Epidermal melanocyte (primary cell): ENCODE data around the gene SIRPD.
"Not testable (repeated sequence)": the region's sequence is repeated elsewhere in the genome, so short reads cannot be mapped to it uniquely, and the experiment has no call there.

Experiments used
- DNase-seq: peaks from one replicate; pipeline ENCODE4 v3.0.0; 2011; ENCODE audit warnings: low spot score; ENCODE audit not compliant: insufficient read length

The SIRPD gene

GRCh38 chr20:1537731-1538058 lies 19.8 kb downstream of the SIRPD start:
- no peak for DNase-seq

GRCh38 chr20:1536893-1537730 lies 20.4 kb downstream of the SIRPD start:
- DNase-seq = no peak

- DNase-seq = no peak
These were observed 21.9 kb downstream of the SIRPD start for GRCh38 chr20:1535420-1536175.

GRCh38 chr20:1534526-1534925 lies 23.0 kb downstream of the SIRPD start:
- DNase-seq = no peak

GRCh38 chr20:1533059-1533458 lies 24.4 kb downstream of the SIRPD start:
- no peak for DNase-seq

- no peak for DNase-seq
These were observed 28.7 kb downstream of the SIRPD start for GRCh38 chr20:1528811-1529210.

- no peak for DNase-seq
These were observed 29.6 kb downstream of the SIRPD start for GRCh38 chr20:1527923-1528322.

GRCh38 chr20:1526896-1527295 lies 30.6 kb downstream of the SIRPD start:
- no peak for DNase-seq

- no peak for DNase-seq
These were observed 31.2 kb downstream of the SIRPD start for GRCh38 chr20:1526310-1526709.

GRCh38 chr20:1524004-1524403 lies 33.5 kb downstream of the SIRPD start:
- no peak for DNase-seq

- DNase-seq = no peak
These were observed 40.5 kb downstream of the SIRPD start for GRCh38 chr20:1517010-1517409.

GRCh38 chr20:1513801-1514200 lies 43.7 kb downstream of the SIRPD start:
- no peak for DNase-seq

- no peak for DNase-seq
These were observed 48.3 kb downstream of the SIRPD start for GRCh38 chr20:1509237-1509636.

- DNase-seq = no peak
These were observed 48.9 kb downstream of the SIRPD start for GRCh38 chr20:1508574-1508973.

- no peak for DNase-seq
These were observed 50.2 kb downstream of the SIRPD start for GRCh38 chr20:1507276-1507675.

GRCh38 chr20:1505871-1506270 lies 51.6 kb downstream of the SIRPD start:
- DNase-seq = no peak

GRCh38 chr20:1505361-1505760 lies 52.1 kb downstream of the SIRPD start:
- DNase-seq = no peak

- DNase-seq = peak; percentile 66
These were observed 53.8 kb downstream of the SIRPD start for GRCh38 chr20:1503564-1504227.

GRCh38 chr20:1500496-1500895 lies 57.0 kb downstream of the SIRPD start:
- DNase-seq = no peak

GRCh38 chr20:1499528-1500420 lies 57.7 kb downstream of the SIRPD start:
- no peak for DNase-seq

GRCh38 chr20:1497371-1497770 lies 60.1 kb downstream of the SIRPD start:
- DNase-seq = not testable (repeated sequence)
